WTC11 (cell line): Measurements from ENCODE around the gene FSTL4. TPM values are rescaled to one million over a fixed set of nuclear protein-coding genes. Genes with fewer than 3 reads are reported as not detected.

Experiments
- ATAC-seq: fragments of 200-7000 bp; cut with Tn5 transposase; 2 replicates; pipeline ENCODE4 v1.10.0; 2021; ENCODE audit warnings: mild to moderate bottlenecking, moderate library complexity
- CTCF ChIA-PET: fragments of 300-600 bp; sonication (Branson Sonifier 250); formaldehyde crosslinking; loops from one replicate; lab custom pipeline; 2021; ENCODE audit warnings: antibody characterized with exemption; lab: Charles Lee
- POLR2A ChIA-PET: fragments of 350-600 bp; sonication (Branson Sonifier 250); formaldehyde crosslinking; loops from one replicate; lab custom pipeline; 2021; ENCODE audit warnings: antibody characterized with exemption; lab: Charles Lee
- DNase-seq: peaks from one replicate; pipeline ENCODE4 v3.0.0; 2021; ENCODE audit warnings: low spot score
- H3K27ac Mint-ChIP-seq: 2 replicates; pipeline ENCODE4 v1.8.0; 2021; ENCODE audit warnings: mixed read lengths
- H3K27me3 Mint-ChIP-seq: 2 replicates; pipeline ENCODE4 v1.8.0; 2021; ENCODE audit warnings: low read depth, mild to moderate bottlenecking, moderate library complexity, mixed read lengths
- H3K36me3 Mint-ChIP-seq: 2 replicates; pipeline ENCODE4 v1.8.0; 2021; ENCODE audit warnings: mixed read lengths
- H3K4me1 Mint-ChIP-seq: 2 replicates; pipeline ENCODE4 v1.8.0; 2022; ENCODE audit warnings: mixed read lengths
- H3K4me3 Mint-ChIP-seq: 2 replicates; pipeline ENCODE4 v1.8.0; 2021; ENCODE audit warnings: mild to moderate bottlenecking, moderate library complexity, mixed read lengths
- H3K9me3 Mint-ChIP-seq: 2 replicates; pipeline ENCODE4 v1.8.0; 2021; ENCODE audit warnings: mixed read lengths
- ARID4B ChIP-seq: sonication (generic); formaldehyde crosslinking; IDR thresholded peaks from 2 replicates; pipeline ENCODE4 v1.8.0; 2023; ENCODE audit warnings: missing genetic modification reagents, mild to moderate bottlenecking, borderline replicate concordance
- CDX4 ChIP-seq: fragments of 250-450 bp; sonication (Bioruptor Pico); IDR thresholded peaks from 2 replicates; pipeline ENCODE4 v1.9.0; 2021; ENCODE audit warnings: moderate library complexity, mild to moderate bottlenecking, inconsistent platforms, borderline replicate concordance
- E2F4 ChIP-seq: sonication (generic); formaldehyde crosslinking; IDR thresholded peaks from 2 replicates; pipeline ENCODE4 v1.8.1; 2022; ENCODE audit warnings: low read depth, mild to moderate bottlenecking, moderate library complexity, missing genetic modification reagents, borderline replicate concordance
- EMX1 ChIP-seq: fragments of 250-450 bp; sonication (Bioruptor Pico); IDR thresholded peaks from 2 replicates; pipeline ENCODE4 v1.8.0; 2021; ENCODE audit warnings: mild to moderate bottlenecking
- FOXP1 ChIP-seq: sonication (generic); formaldehyde crosslinking; IDR thresholded peaks from 2 replicates; pipeline ENCODE4 v1.8.0; 2022; ENCODE audit warnings: missing genetic modification reagents, mild to moderate bottlenecking, moderate library complexity, borderline replicate concordance
- FOXP4 ChIP-seq: sonication (generic); formaldehyde crosslinking; IDR thresholded peaks from 2 replicates; pipeline ENCODE4 v1.8.0; 2022; ENCODE audit warnings: mild to moderate bottlenecking, missing genetic modification reagents
- GTF2I ChIP-seq: fragments of 250-450 bp; sonication (Bioruptor Pico); conservative IDR thresholded peaks from 2 replicates; pipeline ENCODE4 v1.4.0; 2021; ENCODE audit warnings: mild to moderate bottlenecking
- IRF1 ChIP-seq: sonication (generic); formaldehyde crosslinking; IDR thresholded peaks from 2 replicates; pipeline ENCODE4 v1.8.0; 2023; ENCODE audit warnings: missing genetic modification reagents
- JUN ChIP-seq: sonication (generic); formaldehyde crosslinking; IDR thresholded peaks from 2 replicates; pipeline ENCODE4 v1.8.0; 2023; ENCODE audit warnings: mild to moderate bottlenecking, missing genetic modification reagents
- MAX ChIP-seq: sonication (generic); formaldehyde crosslinking; IDR thresholded peaks from 2 replicates; pipeline ENCODE4 v1.8.0; 2022; ENCODE audit warnings: mild to moderate bottlenecking, missing genetic modification reagents
- MLX ChIP-seq: sonication (generic); formaldehyde crosslinking; IDR thresholded peaks from 2 replicates; pipeline ENCODE4 v1.8.1; 2023; ENCODE audit warnings: mild to moderate bottlenecking, missing genetic modification reagents, moderate library complexity
- NR1H2 ChIP-seq: sonication (generic); formaldehyde crosslinking; IDR thresholded peaks from 2 replicates; pipeline ENCODE4 v1.9.0; 2021; ENCODE audit warnings: mild to moderate bottlenecking, moderate library complexity, missing genetic modification reagents
- OVOL2 ChIP-seq: fragments of 250-450 bp; sonication (Bioruptor Pico); IDR thresholded peaks from 2 replicates; pipeline ENCODE4 v1.9.0; 2021; ENCODE audit warnings: mild to moderate bottlenecking, borderline replicate concordance
- PREB ChIP-seq: sonication (generic); formaldehyde crosslinking; IDR thresholded peaks from 2 replicates; pipeline ENCODE4 v1.8.1; 2022; ENCODE audit warnings: mild to moderate bottlenecking, missing genetic modification reagents, moderate library complexity, borderline replicate concordance
- SOX15 ChIP-seq: fragments of 250-450 bp; sonication (Bioruptor Pico); IDR thresholded peaks from 2 replicates; pipeline ENCODE4 v1.9.0; 2021; ENCODE audit warnings: mild to moderate bottlenecking
- ZBTB43 ChIP-seq: sonication (generic); formaldehyde crosslinking; IDR thresholded peaks from 2 replicates; pipeline ENCODE4 v1.8.1; 2023; ENCODE audit warnings: mild to moderate bottlenecking, missing genetic modification reagents
- ZNF232 ChIP-seq: sonication (generic); formaldehyde crosslinking; IDR thresholded peaks from 2 replicates; pipeline ENCODE4 v1.8.0; 2022; ENCODE audit warnings: mild to moderate bottlenecking, missing genetic modification reagents
- ZNF671 ChIP-seq: fragments of 250-450 bp; sonication (Bioruptor Pico); IDR thresholded peaks from 2 replicates; pipeline ENCODE4 v1.8.0; 2021; ENCODE audit warnings: mild to moderate bottlenecking
- total RNA-seq: library from RNA; stranded (reverse); gene quantifications from 3 replicates; pipeline ENCODE4 v1.2.3, GENCODE V29; 2021

FSTL4 gene
- total RNA-seq, 1 experiment from 2014 or later: 6.1 TPM

- no peak overlapping the region for H3K4me3 Mint-ChIP-seq
- ATAC-seq (no peak), DNase-seq (no peak)
- no peaks in the 10 kb centered on the region; the same call in 1 of the 2 replicates for H3K27me3 Mint-ChIP-seq
- peaks cover 23% of the 10 kb centered on the region for H3K4me1 Mint-ChIP-seq
- POLR2A ChIA-PET: no interaction called here
- no peak for TF ChIP-seq FOXP1 (CRISPR knock-in tag)
- TF ChIP-seq ZNF232: no peak
- TF ChIP-seq SOX15: no peak
- TF ChIP-seq CDX4: no peak
- TF ChIP-seq ZNF671 (CRISPR knock-in tag): no peak
- TF ChIP-seq E2F4 (CRISPR knock-in tag): no peak
- TF ChIP-seq JUN (CRISPR knock-in tag): no peak
- no peak for TF ChIP-seq GTF2I (CRISPR knock-in tag)
- TF ChIP-seq MLX (CRISPR knock-in tag): no peak
- TF ChIP-seq MAX: no peak
- CTCF ChIA-PET: no interaction called here
- no peaks in the 10 kb centered on the region for H3K9me3 Mint-ChIP-seq
- no peak overlapping the region for H3K27ac Mint-ChIP-seq
- no peaks in the 10 kb centered on the region for H3K36me3 Mint-ChIP-seq
Observed at GRCh38 chr5:133521801-133522200, 90.5 kb downstream of the FSTL4 start.

GRCh38 chr5:133520991-133521706 lies 91.2 kb downstream of the FSTL4 start:
- Mint-ChIP-seq H3K4me3 (no peak overlapping the region), H3K36me3 (no peaks in the 10 kb centered on the region), H3K9me3 (no peaks in the 10 kb centered on the region), H3K27ac (no peak overlapping the region)
- POLR2A ChIA-PET: no interaction called here
- no peak for DNase-seq
- no peak for TF ChIP-seq NR1H2 (CRISPR knock-in tag)
- TF ChIP-seq, all 79 proteins: peak for 0
- ATAC-seq: no peak
- CTCF ChIA-PET: no interaction called here
- Mint-ChIP-seq H3K4me1 (peaks cover 23% of the 10 kb centered on the region), H3K27me3 (no peaks in the 10 kb centered on the region; the same call in 1 of the 2 replicates)

GRCh38 chr5:133520062-133520461 lies 92.3 kb downstream of the FSTL4 start:
- ChIA-PET POLR2A (no interaction called here), CTCF (interaction anchor here (1.3 kb wide), 1 partner anchor 81 kb away, joined by 3 read pairs; no protein-coding TSS in a partner anchor)
- ATAC-seq (no peak), DNase-seq (no peak)
- Mint-ChIP-seq H3K27me3 (no peaks in the 10 kb centered on the region; the same call in 1 of the 2 replicates), H3K4me3 (no peak overlapping the region), H3K27ac (no peak overlapping the region), H3K36me3 (no peaks in the 10 kb centered on the region), H3K9me3 (no peaks in the 10 kb centered on the region), H3K4me1 (peaks cover 16% of the 10 kb centered on the region)
- TF ChIP-seq ZBTB43 (CRISPR knock-in tag) (no peak), FOXP4 (CRISPR knock-in tag) (no peak), ARID4B (CRISPR knock-in tag) (no peak), EMX1 (CRISPR knock-in tag) (no peak), PREB (CRISPR knock-in tag) (no peak), IRF1 (CRISPR knock-in tag) (no peak), OVOL2 (no peak)
